ENCODE results near the gene EFL1. TPM values are rescaled to one million over a fixed set of nuclear protein-coding genes. Genes with fewer than 3 reads are reported as not detected.

EFL1 gene
- total and polyA plus RNA-seq, 2 experiments from 2014 or later: 15.4 to 46.4 TPM

DNA sequence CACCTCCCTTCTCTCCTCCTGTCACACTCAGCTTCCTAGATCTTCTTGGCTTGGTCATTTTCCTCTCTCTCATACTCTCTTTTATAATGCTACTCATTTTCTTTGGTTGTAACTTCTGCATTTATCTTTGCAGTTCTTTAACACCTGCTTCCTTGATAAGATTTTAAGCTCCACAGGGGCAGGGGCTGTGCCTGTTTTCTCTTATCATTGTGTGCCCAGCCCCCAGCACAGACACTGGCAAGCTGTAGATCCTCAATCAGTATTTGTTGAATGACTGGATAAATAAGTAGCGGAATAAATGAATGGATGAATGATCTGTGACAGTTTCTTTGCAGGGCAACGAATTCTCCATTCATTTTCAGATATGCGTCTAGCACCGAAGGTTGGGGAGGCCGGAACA, 152.4 kb downstream of the EFL1 start:
- no peaks in the 10 kb centered on the region; the same call in 2 of the 3 replicates for H3K9me3 Mint-ChIP-seq
- no peak for ATAC-seq
- no peak for DNase-seq (ENCODE audit: low spot score)

More for the DNA sequence above, 152.4 kb downstream of the EFL1 start:
- H3K27me3 ChIP-seq (ENCODE audit: insufficient read depth): no peaks in the 10 kb centered on the region
- Mint-ChIP-seq H3K4me3 (no peak overlapping the region), H3K27me3 (ENCODE audit: insufficient read depth, low read depth, poor library complexity) (peaks cover 5% of the 10 kb centered on the region), H3K36me3 (ENCODE audit: low read depth) (no peaks in the 10 kb centered on the region), H3K27ac (no peak overlapping the region), H3K4me1 (peaks cover 2% of the 10 kb centered on the region; the same call in 2 of the 3 replicates)
- no peak overlapping the region for H3K27ac ChIP-seq (ENCODE audit: low read depth)
- TF ChIP-seq ZNF331 (CRISPR knock-in tag; IDR thresholded peaks at IDR 0.05; ENCODE audit: low read depth) (no peak), NANOG (IDR thresholded peaks at IDR 0.05; ENCODE audit: borderline replicate concordance) (no peak), CREB1 (CRISPR knock-in tag; IDR thresholded peaks at IDR 0.05; ENCODE audit: low read depth) (no peak), ZNF114 (CRISPR knock-in tag; IDR thresholded peaks at IDR 0.05) (no peak), ZNF462 (CRISPR knock-in tag; IDR thresholded peaks at IDR 0.05) (no peak), CTCF (conservative IDR thresholded peaks at IDR 0.05; ENCODE audit: low read depth in 2 of 2) (no peak), STAT1 (IDR thresholded peaks at IDR 0.05; ENCODE audit: unreplicated experiment) (no peak), JUNB (IDR thresholded peaks at IDR 0.05; ENCODE audit: unreplicated experiment) (no peak), EZH2phosphoT487 (IDR thresholded peaks at IDR 0.05; ENCODE audit: unreplicated experiment) (no peak), POLR2AphosphoS5 (IDR thresholded peaks at IDR 0.05; ENCODE audit: low read depth) (no peak), EZH2 (IDR thresholded peaks at IDR 0.05; ENCODE audit: low read depth, unreplicated experiment) (no peak), ETS1 (IDR thresholded peaks at IDR 0.05) (no peak)
- TF ChIP-seq, protein P1, sequence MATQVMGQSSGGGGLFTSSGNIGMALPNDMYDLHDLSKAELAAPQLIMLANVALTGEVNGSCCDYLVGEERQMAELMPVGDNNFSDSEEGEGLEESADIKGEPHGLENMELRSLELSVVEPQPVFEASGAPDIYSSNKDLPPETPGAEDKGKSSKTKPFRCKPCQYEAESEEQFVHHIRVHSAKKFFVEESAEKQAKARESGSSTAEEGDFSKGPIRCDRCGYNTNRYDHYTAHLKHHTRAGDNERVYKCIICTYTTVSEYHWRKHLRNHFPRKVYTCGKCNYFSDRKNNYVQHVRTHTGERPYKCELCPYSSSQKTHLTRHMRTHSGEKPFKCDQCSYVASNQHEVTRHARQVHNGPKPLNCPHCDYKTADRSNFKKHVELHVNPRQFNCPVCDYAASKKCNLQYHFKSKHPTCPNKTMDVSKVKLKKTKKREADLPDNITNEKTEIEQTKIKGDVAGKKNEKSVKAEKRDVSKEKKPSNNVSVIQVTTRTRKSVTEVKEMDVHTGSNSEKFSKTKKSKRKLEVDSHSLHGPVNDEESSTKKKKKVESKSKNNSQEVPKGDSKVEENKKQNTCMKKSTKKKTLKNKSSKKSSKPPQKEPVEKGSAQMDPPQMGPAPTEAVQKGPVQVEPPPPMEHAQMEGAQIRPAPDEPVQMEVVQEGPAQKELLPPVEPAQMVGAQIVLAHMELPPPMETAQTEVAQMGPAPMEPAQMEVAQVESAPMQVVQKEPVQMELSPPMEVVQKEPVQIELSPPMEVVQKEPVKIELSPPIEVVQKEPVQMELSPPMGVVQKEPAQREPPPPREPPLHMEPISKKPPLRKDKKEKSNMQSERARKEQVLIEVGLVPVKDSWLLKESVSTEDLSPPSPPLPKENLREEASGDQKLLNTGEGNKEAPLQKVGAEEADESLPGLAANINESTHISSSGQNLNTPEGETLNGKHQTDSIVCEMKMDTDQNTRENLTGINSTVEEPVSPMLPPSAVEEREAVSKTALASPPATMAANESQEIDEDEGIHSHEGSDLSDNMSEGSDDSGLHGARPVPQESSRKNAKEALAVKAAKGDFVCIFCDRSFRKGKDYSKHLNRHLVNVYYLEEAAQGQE (IDR thresholded peaks at IDR 0.05; ENCODE audit: unreplicated experiment): no peak
- no peak overlapping the region for H2AFZ ChIP-seq
- no peaks in the 10 kb centered on the region for H3K36me3 ChIP-seq (ENCODE audit: insufficient read depth)
- H3K4me2 ChIP-seq: no peak overlapping the region
- H3K4me3 ChIP-seq: no peak overlapping the region
- no peaks in the 10 kb centered on the region for H3K4me1 ChIP-seq (ENCODE audit: insufficient read depth)
- H3K9me2 ChIP-seq (ENCODE audit: insufficient read depth): no peaks in the 10 kb centered on the region
- H3K79me2 ChIP-seq (replicated peaks; ENCODE audit: insufficient read depth): no peaks in the 10 kb centered on the region
- H4K20me1 ChIP-seq (replicated peaks; ENCODE audit: insufficient read depth): no peaks in the 10 kb centered on the region
- no peaks in the 10 kb centered on the region for H3F3A ChIP-seq (replicated peaks; ENCODE audit: low read depth)

Data from GM23338 (cell line).